ENCODE results near the gene IL19. TPM values are rescaled to one million over a fixed set of nuclear protein-coding genes. Genes with fewer than 3 reads are reported as not detected.

Gene IL19
- total RNA-seq, 1 experiment from 2014 or later, result not detected

- no peak for TF ChIP-seq ZSCAN18 (CRISPR knock-in tag; IDR thresholded peaks at IDR 0.05)
- no peak for TF ChIP-seq FOXJ3 (CRISPR knock-in tag; IDR thresholded peaks at IDR 0.05; ENCODE audit: borderline replicate concordance)
- TF ChIP-seq MYBL2 (CRISPR knock-in tag; IDR thresholded peaks at IDR 0.05), result no peak
Measured at GRCh38 chr1:206880314-206880713, 109.7 kb downstream of the IL19 start (continued).

DNA sequence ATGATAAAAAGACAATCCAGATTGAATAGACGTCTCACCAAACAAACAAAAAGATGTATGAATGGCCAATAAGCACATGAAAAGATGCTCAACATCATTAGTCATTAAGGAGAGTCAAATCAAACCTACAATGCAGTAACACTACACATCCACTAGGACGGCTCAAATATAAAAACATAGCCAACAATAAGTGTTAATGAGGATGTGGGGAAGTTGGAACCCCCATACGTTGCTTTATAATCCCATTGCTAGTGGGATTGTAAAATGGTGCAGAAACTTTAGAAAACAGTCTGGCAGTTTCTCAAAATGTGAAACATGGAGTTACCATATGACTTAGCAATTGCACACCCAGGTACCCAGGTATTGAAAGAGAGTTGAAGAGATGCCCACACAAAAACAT is 112.0 kb downstream of the IL19 start:
- H3K36me3 Mint-ChIP-seq, result peaks cover 10% of the 10 kb centered on the region
- ChIA-PET POLR2A (no interaction called here), CTCF (interaction anchor here (1.5 kb wide), 1 partner anchor 108 kb away, joined by 3 read pairs; no protein-coding TSS in a partner anchor)
- H3K27ac Mint-ChIP-seq, result no peak overlapping the region
- no peak overlapping the region for H3K4me3 Mint-ChIP-seq
- no peak for TF ChIP-seq TCF7 (CRISPR knock-in tag; IDR thresholded peaks at IDR 0.05; ENCODE audit: low read depth)
- TF ChIP-seq, protein P1, sequence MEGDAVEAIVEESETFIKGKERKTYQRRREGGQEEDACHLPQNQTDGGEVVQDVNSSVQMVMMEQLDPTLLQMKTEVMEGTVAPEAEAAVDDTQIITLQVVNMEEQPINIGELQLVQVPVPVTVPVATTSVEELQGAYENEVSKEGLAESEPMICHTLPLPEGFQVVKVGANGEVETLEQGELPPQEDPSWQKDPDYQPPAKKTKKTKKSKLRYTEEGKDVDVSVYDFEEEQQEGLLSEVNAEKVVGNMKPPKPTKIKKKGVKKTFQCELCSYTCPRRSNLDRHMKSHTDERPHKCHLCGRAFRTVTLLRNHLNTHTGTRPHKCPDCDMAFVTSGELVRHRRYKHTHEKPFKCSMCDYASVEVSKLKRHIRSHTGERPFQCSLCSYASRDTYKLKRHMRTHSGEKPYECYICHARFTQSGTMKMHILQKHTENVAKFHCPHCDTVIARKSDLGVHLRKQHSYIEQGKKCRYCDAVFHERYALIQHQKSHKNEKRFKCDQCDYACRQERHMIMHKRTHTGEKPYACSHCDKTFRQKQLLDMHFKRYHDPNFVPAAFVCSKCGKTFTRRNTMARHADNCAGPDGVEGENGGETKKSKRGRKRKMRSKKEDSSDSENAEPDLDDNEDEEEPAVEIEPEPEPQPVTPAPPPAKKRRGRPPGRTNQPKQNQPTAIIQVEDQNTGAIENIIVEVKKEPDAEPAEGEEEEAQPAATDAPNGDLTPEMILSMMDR (IDR thresholded peaks at IDR 0.05), result peak; percentile 49
- TF ChIP-seq TP53 (CRISPR knock-in tag; IDR thresholded peaks at IDR 0.05), result no peak
- no peak for TF ChIP-seq CREB1 (CRISPR knock-in tag; IDR thresholded peaks at IDR 0.05)
- no peak for TF ChIP-seq KAT7 (CRISPR knock-in tag; IDR thresholded peaks at IDR 0.05; ENCODE audit: borderline replicate concordance)
- TF ChIP-seq, protein P2, sequence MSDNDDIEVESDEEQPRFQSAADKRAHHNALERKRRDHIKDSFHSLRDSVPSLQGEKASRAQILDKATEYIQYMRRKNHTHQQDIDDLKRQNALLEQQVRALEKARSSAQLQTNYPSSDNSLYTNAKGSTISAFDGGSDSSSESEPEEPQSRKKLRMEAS (CRISPR knock-in tag; IDR thresholded peaks at IDR 0.05), result no peak
- TF ChIP-seq FOXK1 (CRISPR knock-in tag; IDR thresholded peaks at IDR 0.05), result no peak
- ATAC-seq, result no peak
- no peaks in the 10 kb centered on the region; the same call in none of the 2 replicates for H3K27me3 Mint-ChIP-seq (ENCODE audit: low read depth)
- H3K4me1 Mint-ChIP-seq, result no peaks in the 10 kb centered on the region
- DNase-seq (ENCODE audit: low spot score), result no peak
- peaks cover 33% of the 10 kb centered on the region for H3K9me3 Mint-ChIP-seq

GRCh38 chr1:206883160-206883559 is 112.6 kb downstream of the IL19 start:
- ATAC-seq, result no peak
- Mint-ChIP-seq H3K4me3 (no peak overlapping the region), H3K9me3 (peaks cover 27% of the 10 kb centered on the region), H3K4me1 (no peaks in the 10 kb centered on the region), H3K36me3 (peaks cover 5% of the 10 kb centered on the region), H3K27me3 (ENCODE audit: low read depth) (no peaks in the 10 kb centered on the region; the same call in 1 of the 2 replicates), H3K27ac (no peak overlapping the region)
- TF ChIP-seq CBFB (CRISPR knock-in tag; IDR thresholded peaks at IDR 0.05; ENCODE audit: low read depth) (no peak), ELF4 (CRISPR knock-in tag; IDR thresholded peaks at IDR 0.05; ENCODE audit: low read depth) (no peak), ETV6 (CRISPR knock-in tag; IDR thresholded peaks at IDR 0.05) (no peak), ESRRA (CRISPR knock-in tag; IDR thresholded peaks at IDR 0.05; ENCODE audit: borderline replicate concordance) (no peak), EMX1 (CRISPR knock-in tag; IDR thresholded peaks at IDR 0.05) (no peak), IRF2 (CRISPR knock-in tag; IDR thresholded peaks at IDR 0.05; ENCODE audit: borderline replicate concordance, low read depth) (no peak), JUN (CRISPR knock-in tag; IDR thresholded peaks at IDR 0.05) (no peak), RORB (CRISPR knock-in tag; IDR thresholded peaks at IDR 0.05) (no peak), NFE2L1 (CRISPR knock-in tag; IDR thresholded peaks at IDR 0.05) (no peak), SOX15 (CRISPR knock-in tag; IDR thresholded peaks at IDR 0.05) (no peak)
- TF ChIP-seq, protein P3, sequence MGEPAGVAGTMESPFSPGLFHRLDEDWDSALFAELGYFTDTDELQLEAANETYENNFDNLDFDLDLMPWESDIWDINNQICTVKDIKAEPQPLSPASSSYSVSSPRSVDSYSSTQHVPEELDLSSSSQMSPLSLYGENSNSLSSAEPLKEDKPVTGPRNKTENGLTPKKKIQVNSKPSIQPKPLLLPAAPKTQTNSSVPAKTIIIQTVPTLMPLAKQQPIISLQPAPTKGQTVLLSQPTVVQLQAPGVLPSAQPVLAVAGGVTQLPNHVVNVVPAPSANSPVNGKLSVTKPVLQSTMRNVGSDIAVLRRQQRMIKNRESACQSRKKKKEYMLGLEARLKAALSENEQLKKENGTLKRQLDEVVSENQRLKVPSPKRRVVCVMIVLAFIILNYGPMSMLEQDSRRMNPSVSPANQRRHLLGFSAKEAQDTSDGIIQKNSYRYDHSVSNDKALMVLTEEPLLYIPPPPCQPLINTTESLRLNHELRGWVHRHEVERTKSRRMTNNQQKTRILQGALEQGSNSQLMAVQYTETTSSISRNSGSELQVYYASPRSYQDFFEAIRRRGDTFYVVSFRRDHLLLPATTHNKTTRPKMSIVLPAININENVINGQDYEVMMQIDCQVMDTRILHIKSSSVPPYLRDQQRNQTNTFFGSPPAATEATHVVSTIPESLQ (CRISPR knock-in tag; IDR thresholded peaks at IDR 0.05), result no peak
- TF ChIP-seq, protein P4, sequence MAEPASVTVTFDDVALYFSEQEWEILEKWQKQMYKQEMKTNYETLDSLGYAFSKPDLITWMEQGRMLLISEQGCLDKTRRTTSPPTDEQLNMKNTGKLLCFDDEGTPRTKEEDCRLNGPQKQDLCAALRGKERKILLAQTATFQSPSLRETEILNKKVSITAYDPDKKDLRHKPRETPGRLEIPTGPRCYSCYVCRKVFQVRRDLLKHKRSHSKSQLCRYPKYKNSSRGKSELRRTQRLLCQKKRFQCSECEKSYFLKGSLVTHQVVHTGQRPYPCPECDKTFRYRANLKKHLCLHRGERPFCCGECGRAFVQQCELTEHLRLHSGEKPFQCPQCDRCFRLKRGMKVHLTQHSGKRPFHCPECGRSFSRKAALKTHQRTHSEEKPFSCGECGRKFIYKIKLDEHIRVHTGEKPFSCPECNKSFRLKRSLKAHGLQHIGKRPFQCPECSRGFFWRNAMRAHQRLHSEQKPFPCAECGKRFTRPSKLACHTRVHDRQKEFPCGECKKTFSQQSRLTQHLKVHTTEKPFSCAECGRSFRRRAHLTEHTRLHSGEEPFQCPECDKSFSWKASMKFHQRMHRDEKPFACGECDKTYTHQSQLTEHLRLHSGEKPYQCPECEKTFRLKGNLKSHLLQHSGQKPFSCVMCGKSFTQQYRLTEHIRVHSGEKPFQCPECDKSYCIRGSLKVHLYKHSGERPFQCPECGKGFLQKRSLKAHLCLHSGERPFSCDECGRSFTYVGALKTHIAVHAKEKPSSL (CRISPR knock-in tag; conservative IDR thresholded peaks at IDR 0.05), result no peak
- TF ChIP-seq, protein P5, sequence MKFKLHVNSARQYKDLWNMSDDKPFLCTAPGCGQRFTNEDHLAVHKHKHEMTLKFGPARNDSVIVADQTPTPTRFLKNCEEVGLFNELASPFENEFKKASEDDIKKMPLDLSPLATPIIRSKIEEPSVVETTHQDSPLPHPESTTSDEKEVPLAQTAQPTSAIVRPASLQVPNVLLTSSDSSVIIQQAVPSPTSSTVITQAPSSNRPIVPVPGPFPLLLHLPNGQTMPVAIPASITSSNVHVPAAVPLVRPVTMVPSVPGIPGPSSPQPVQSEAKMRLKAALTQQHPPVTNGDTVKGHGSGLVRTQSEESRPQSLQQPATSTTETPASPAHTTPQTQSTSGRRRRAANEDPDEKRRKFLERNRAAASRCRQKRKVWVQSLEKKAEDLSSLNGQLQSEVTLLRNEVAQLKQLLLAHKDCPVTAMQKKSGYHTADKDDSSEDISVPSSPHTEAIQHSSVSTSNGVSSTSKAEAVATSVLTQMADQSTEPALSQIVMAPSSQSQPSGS (CRISPR knock-in tag; IDR thresholded peaks at IDR 0.05; ENCODE audit: borderline replicate concordance, low read depth), result no peak
- POLR2A ChIA-PET, result no interaction called here
- no peak for DNase-seq (ENCODE audit: low spot score)
- CTCF ChIA-PET, result interaction anchor here (0.9 to 1.9 kb wide), 6 partner anchors 12 to 108 kb away, joined by 3 to 9 read pairs (median 3); no protein-coding TSS in a partner anchor

All from WTC11 (cell line).